Right cardiac atrium (tissue), 5 donors: Measurements from ENCODE around the gene TMEM106C. TPM values are rescaled to one million over a fixed set of nuclear protein-coding genes. Genes with fewer than 3 reads are reported as not detected.

Experiments used
- ATAC-seq, 2 donors: fragments of 200-7000 bp; cut with Tn5 transposase; one replicate each; pipeline versions ENCODE4 v1.8.0 to v1.9.1; 2020; ENCODE audit warnings: moderate library complexity in 2 of 2, mild to moderate bottlenecking in 1 of 2
- DNase-seq, 3 donors: peaks; one replicate each; pipeline ENCODE4 v3.0.0-alpha.2; 2020
- H3K27ac ChIP-seq: one replicate; pipeline ENCODE4 v1.5.1; 2013; ENCODE audit warnings: mild to moderate bottlenecking, low read length, control low read depth, moderate library complexity
- H3K27me3 ChIP-seq: one replicate; pipeline ENCODE4 v1.6.1; 2013; ENCODE audit not compliant: control insufficient read depth, insufficient read depth
- H3K4me1 ChIP-seq: one replicate; pipeline ENCODE4 v1.6.1; 2013; ENCODE audit warnings: low read length; ENCODE audit not compliant: control insufficient read depth, insufficient read depth
- H3K4me3 ChIP-seq: one replicate; pipeline ENCODE4 v1.5.1; 2013; ENCODE audit warnings: low read length, control low read depth
- H3K9me3 ChIP-seq: one replicate; pipeline ENCODE4 v1.6.1; 2013; ENCODE audit warnings: low read length; ENCODE audit not compliant: control insufficient read depth
- WGBS: extraction: QIAGEN DNeasy Blood & Tissue Kit; methylation state at CpG from one replicate; pipeline ENCODE4 v1.1.7; 2013; 5-methylcytosine and 5-hydroxymethylcytosine counted together
- intact Hi-C, 4 donors: fragments of 100-400 bp; cut with DNase I; formaldehyde crosslinking; loops; one replicate each; pipeline versions ENCODE4 v1.11.0 to v1.14.0; 2022 to 2023
- long read RNA-seq, 4 donors: library from polyadenylated mRNA; unstranded; transcript quantifications; one replicate each; pipeline ENCODE4 v2.0.0, GENCODE V29; 2020 to 2021
- polyA plus RNA-seq: library from polyadenylated mRNA; stranded (reverse); fragments of 200-250 nt; gene quantifications from one replicate; pipeline ENCODE4 v1.2.3, GENCODE V29; 2013
- total RNA-seq, 4 donors: library from RNA; stranded (reverse); fragmentation: NEBNext Ultra II Directional; extraction: Animal tissue kit (Norgen Biotek cat#: 25700); gene quantifications; one replicate each; pipeline ENCODE4 v1.2.1, GENCODE V29; 2021
- donor health status: healthy with polysubstance abuse.
- donor health status: DM: no; HTN: yes; CAD: no.
- donor health status: DM: no; HTN: no; CAD: no.
- donor health status: DM: no; HTN: yes; CAD: no; lungs with severe emphysema.
- donor health status: DM: yes; HTN: yes; CAD: no.

TMEM106C gene
- total RNA-seq (10 to 100 TPM; 68.6 to 85.7 (median 74.5) TPM), polyA plus RNA-seq (67.8 TPM)
- long read RNA-seq, donor 1, transcript TMEM106C-220 (8 exons, 810 nt), result minor isoform, 42 of 128 reads
- long read RNA-seq, donor 1, transcript TMEM106C-201 (8 exons, 1,394 nt), result major isoform, 66 of 128 reads
- long read RNA-seq, donor 1, partial matches to known transcripts, result 5 of 128 reads
- long read RNA-seq, donor 1, other reads (novel, unspliced or antisense), result 3 of 128 reads
- long read RNA-seq, donor 2, transcript TMEM106C-220 (8 exons, 810 nt), result minor isoform, 16 of 51 reads
- long read RNA-seq, donor 2, transcript TMEM106C-201 (8 exons, 1,394 nt), result major isoform, 21 of 51 reads
- long read RNA-seq, donor 2, partial matches to known transcripts, result 5 of 51 reads
- long read RNA-seq, donor 2, other reads (novel, unspliced or antisense), result 3 of 51 reads
- long read RNA-seq, donor 3, transcript TMEM106C-220 (8 exons, 810 nt), result minor isoform, 103 of 261 reads
- long read RNA-seq, donor 3, transcript TMEM106C-202 (8 exons, 1,515 nt), result minor isoform, 5 of 261 reads
- long read RNA-seq, donor 3, transcript TMEM106C-203 (8 exons, 1,414 nt), result minor isoform, 14 of 261 reads
- long read RNA-seq, donor 3, transcript TMEM106C-201 (8 exons, 1,394 nt), result major isoform, 104 of 261 reads
- long read RNA-seq, donor 3, partial matches to known transcripts, result 22 of 261 reads
- long read RNA-seq, donor 3, other reads (novel, unspliced or antisense), result 12 of 261 reads
- long read RNA-seq, donor 4, transcript TMEM106C-201 (8 exons, 1,394 nt), result major isoform, 27 of 67 reads
- long read RNA-seq, donor 4, transcript TMEM106C-203 (8 exons, 1,414 nt), result minor isoform, 5 of 67 reads
- long read RNA-seq, donor 4, transcript TMEM106C-220 (8 exons, 810 nt), result minor isoform, 24 of 67 reads
- long read RNA-seq, donor 4, partial matches to known transcripts, result 4 of 67 reads
- long read RNA-seq, donor 4, other reads (novel, unspliced or antisense), result 4 of 67 reads

- H3K4me3 ChIP-seq, result peak within 1 kb of the TSS; percentile 60
- H3K27me3 ChIP-seq, result no peaks in the 10 kb centered on the region
- no peaks in the 10 kb centered on the region for H3K9me3 ChIP-seq
- DNase-seq (peak; percentile 92 to 97 (median 97)), ATAC-seq (peak; percentile 94 to 97)
- H3K27ac ChIP-seq, result peak within 1 kb of the TSS; percentile 6
- intact Hi-C loops, result no loop called here
- WGBS, result under 1% methylated on average over 59 of the region's 59 CpGs
- H3K4me1 ChIP-seq, result peaks cover 2% of the 10 kb centered on the region
These were observed at the start of gene TMEM106C for GRCh38 chr12:47963340-47964040. Gene TMEM106C (plus strand): TSS chr12:47963596. CDS start chr12:47964237, 641 bp downstream.

- H3K27ac ChIP-seq, result no peak overlapping the region
- intact Hi-C loops, result no loop called here
- no peaks in the 10 kb centered on the region for H3K4me1 ChIP-seq
- WGBS, result 59% methylated on average over 6 of the region's 6 CpGs
- H3K9me3 ChIP-seq, result no peaks in the 10 kb centered on the region
- no peak overlapping the region for H3K4me3 ChIP-seq
- no peaks in the 10 kb centered on the region for H3K27me3 ChIP-seq
- no peak for ATAC-seq
- DNase-seq, result no peak
These were observed 42.5 kb upstream of the TMEM106C start for GRCh38 chr12:47920913-47921312.

- no peaks in the 10 kb centered on the region for H3K4me1 ChIP-seq
- intact Hi-C loops, result no loop called here
- no peaks in the 10 kb centered on the region for H3K9me3 ChIP-seq
- H3K27ac ChIP-seq, result no peak overlapping the region
- no peak for DNase-seq
- ATAC-seq, result no peak
- H3K4me3 ChIP-seq, result no peak overlapping the region
- no peaks in the 10 kb centered on the region for H3K27me3 ChIP-seq
- 53% methylated on average over 1 of the region's 1 CpG for WGBS
These were observed 41.5 kb upstream of the TMEM106C start for GRCh38 chr12:47921907-47922306.

GRCh38 chr12:47927346-47927745, 36.0 kb upstream of the TMEM106C start:
- Histone ChIP-seq H3K27ac (no peak overlapping the region), H3K4me1 (no peaks in the 10 kb centered on the region), H3K27me3 (no peaks in the 10 kb centered on the region), H3K9me3 (no peaks in the 10 kb centered on the region), H3K4me3 (no peak overlapping the region)
- DNase-seq (no peak), ATAC-seq (no peak)
- intact Hi-C loops, result no loop called here
- 81% methylated on average over 3 of the region's 3 CpGs for WGBS

- DNase-seq (no peak), ATAC-seq (no peak)
- H3K4me1 ChIP-seq, result no peaks in the 10 kb centered on the region
- no peaks in the 10 kb centered on the region for H3K27me3 ChIP-seq
- H3K9me3 ChIP-seq, result no peaks in the 10 kb centered on the region
- H3K4me3 ChIP-seq, result no peak overlapping the region
- H3K27ac ChIP-seq, result no peak overlapping the region
- WGBS, result 93% methylated on average over 5 of the region's 5 CpGs
- intact Hi-C loops, result no loop called here
These were observed 32.8 kb upstream of the TMEM106C start for GRCh38 chr12:47930634-47931033.

GRCh38 chr12:47931187-47931586, 32.2 kb upstream of the TMEM106C start:
- 74% methylated on average over 1 of the region's 1 CpG for WGBS
- H3K27ac ChIP-seq, result no peak overlapping the region
- H3K9me3 ChIP-seq, result no peaks in the 10 kb centered on the region
- no peaks in the 10 kb centered on the region for H3K4me1 ChIP-seq
- no peaks in the 10 kb centered on the region for H3K27me3 ChIP-seq
- DNase-seq (no peak), ATAC-seq (no peak)
- intact Hi-C loops, result no loop called here
- no peak overlapping the region for H3K4me3 ChIP-seq

- Histone ChIP-seq H3K27ac (no peak overlapping the region), H3K27me3 (no peaks in the 10 kb centered on the region), H3K4me3 (no peak overlapping the region), H3K9me3 (no peaks in the 10 kb centered on the region), H3K4me1 (peaks cover 2% of the 10 kb centered on the region)
- DNase-seq, result peak; percentile 63 to 84 (median 81)
- intact Hi-C loops, result no loop called here
- 22% methylated on average over 9 of the region's 9 CpGs for WGBS
- ATAC-seq, result peak; percentile 73 to 79
These were observed 28.2 kb upstream of the TMEM106C start for GRCh38 chr12:47935184-47935583.

GRCh38 chr12:47938093-47938492, 25.3 kb upstream of the TMEM106C start:
- Histone ChIP-seq H3K9me3 (no peaks in the 10 kb centered on the region), H3K27me3 (no peaks in the 10 kb centered on the region), H3K4me1 (peaks cover 2% of the 10 kb centered on the region), H3K27ac (no peak overlapping the region), H3K4me3 (no peak overlapping the region)
- intact Hi-C loops, result no loop called here
- ATAC-seq, result no peak
- 95% methylated on average over 1 of the region's 1 CpG for WGBS
- DNase-seq, result no peak

GRCh38 chr12:47938594-47938993, 24.8 kb upstream of the TMEM106C start:
- H3K4me3 ChIP-seq, result no peak overlapping the region
- no peaks in the 10 kb centered on the region for H3K27me3 ChIP-seq
- ATAC-seq (no peak), DNase-seq (no peak)
- intact Hi-C loops, result no loop called here
- no peak overlapping the region for H3K27ac ChIP-seq
- H3K9me3 ChIP-seq, result no peaks in the 10 kb centered on the region
- 77% methylated on average over 4 of the region's 4 CpGs for whole genome bisulfite sequencing
- H3K4me1 ChIP-seq, result peaks cover 2% of the 10 kb centered on the region

- no peak overlapping the region for H3K27ac ChIP-seq
- ATAC-seq (peak; percentile 62 to 64), DNase-seq (peak; percentile 44 to 78 (median 75))
- no peaks in the 10 kb centered on the region for H3K27me3 ChIP-seq
- peaks cover 2% of the 10 kb centered on the region for H3K4me1 ChIP-seq
- WGBS, result 60% methylated on average over 6 of the region's 6 CpGs
- no peaks in the 10 kb centered on the region for H3K9me3 ChIP-seq
- intact Hi-C loops, result no loop called here
- no peak overlapping the region for H3K4me3 ChIP-seq
These were observed 24.3 kb upstream of the TMEM106C start for GRCh38 chr12:47939009-47939601.
